SU-DHL-6 (cell line): ENCODE measurements around the gene RUFY3.

ENCODE experiments used
- H2AFZ ChIP-seq: fragments of 200-600 bp; sonication (generic); 2 replicates; pipeline ENCODE4 v1.6.1; 2014; ENCODE audit warnings: low read depth, mild to moderate bottlenecking, moderate library complexity, mixed read lengths, antibody characterized with exemption, low read length; ENCODE audit not compliant: severe bottlenecking
- H3F3A ChIP-seq: fragments of 200-600 bp; shearing (Covaris generic); 2 replicates; pipeline ENCODE4 v1.6.0; 2016; ENCODE audit warnings: antibody characterized with exemption, mild to moderate bottlenecking; ENCODE audit not compliant: insufficient read depth
- H3K27ac ChIP-seq: fragments of 200-600 bp; sonication (generic); 2 replicates; pipeline ENCODE4 v1.5.1; 2016; ENCODE audit warnings: low read depth, mild to moderate bottlenecking, low read length, moderate library complexity, mixed read lengths
- H3K27me3 ChIP-seq: fragments of 200-600 bp; sonication (generic), shearing (Covaris generic); 2 replicates; pipeline ENCODE4 v1.6.0; 2014; ENCODE audit warnings: mild to moderate bottlenecking, low read length
- H3K36me3 ChIP-seq: fragments of 200-600 bp; sonication (generic); 2 replicates; pipeline ENCODE4 v1.6.1; 2014; ENCODE audit warnings: mild to moderate bottlenecking, low read length, mixed read lengths
- H3K4me2 ChIP-seq: fragments of 300-600, 200-600 bp; shearing (Covaris generic), sonication (generic); 2 replicates; pipeline ENCODE4 v1.6.0; 2014; ENCODE audit warnings: low read length, low read depth, mild to moderate bottlenecking; ENCODE audit not compliant: poor library complexity, severe bottlenecking
- H3K4me3 ChIP-seq: fragments of 200-600 bp; sonication (generic); 2 replicates; pipeline ENCODE4 v1.5.1; 2014; ENCODE audit warnings: antibody characterized with exemption, low read length, mild to moderate bottlenecking, mixed read lengths; ENCODE audit not compliant: insufficient read depth, poor library complexity, severe bottlenecking
- H3K79me2 ChIP-seq: fragments of 200-600 bp; sonication (generic); 2 replicates; pipeline ENCODE4 v1.6.1; 2014; ENCODE audit warnings: mild to moderate bottlenecking, low read length, moderate library complexity; ENCODE audit not compliant: insufficient read depth
- H3K9ac ChIP-seq: fragments of 200-600 bp; sonication (generic); 2 replicates; pipeline ENCODE4 v1.7.0; 2014; ENCODE audit warnings: mild to moderate bottlenecking, low read length
- H3K9me2 ChIP-seq: fragments of 200-600 bp; sonication (generic); replicated peaks from 2 replicates; pipeline ENCODE4 v1.6.1; 2014; ENCODE audit warnings: low read length; ENCODE audit not compliant: insufficient read depth
- H3K9me3 ChIP-seq: fragments of 200-600 bp; sonication (generic); 2 replicates; pipeline ENCODE4 v1.6.1; 2014; ENCODE audit warnings: low read length, mixed read lengths; ENCODE audit not compliant: insufficient read depth
- H4K20me1 ChIP-seq: fragments of 200-600 bp; sonication (generic); 2 replicates; pipeline ENCODE4 v1.6.1; 2014; ENCODE audit warnings: low read depth, mild to moderate bottlenecking, antibody characterized with exemption, low read length, moderate library complexity, mixed read lengths
- CTCF ChIP-seq: fragments of 200-600 bp; sonication (generic); IDR thresholded peaks from one replicate; pipeline ENCODE4 v1.5.1; 2017; ENCODE audit warnings: antibody characterized with exemption, mild to moderate bottlenecking, low read length, moderate library complexity; ENCODE audit not compliant: insufficient read depth, poor library complexity, severe bottlenecking
- EZH2phosphoT487 ChIP-seq: fragments of 200-600 bp; sonication (generic), shearing (Covaris generic); conservative IDR thresholded peaks from 2 replicates; pipeline ENCODE4 v1.6.1; 2018; ENCODE audit warnings: mild to moderate bottlenecking, antibody characterized with exemption, low read length, moderate library complexity, mixed read lengths

The RUFY3 gene

GRCh38 chr4:70841211-70841610, 119.4 kb downstream of the RUFY3 start:
- H4K20me1 ChIP-seq = no peaks in the 10 kb centered on the region
- no peaks in the 10 kb centered on the region for H3K36me3 ChIP-seq
- H3K4me3 ChIP-seq = no peak overlapping the region
- no peak overlapping the region for H3K9ac ChIP-seq
- no peak overlapping the region for H3K4me2 ChIP-seq
- no peaks in the 10 kb centered on the region for H3K9me2 ChIP-seq
- H3K9me3 ChIP-seq = no peaks in the 10 kb centered on the region
- H3K27me3 ChIP-seq = no peaks in the 10 kb centered on the region
- no peak overlapping the region for H2AFZ ChIP-seq
- H3F3A ChIP-seq = peaks cover 8% of the 10 kb centered on the region
- peaks cover 29% of the 10 kb centered on the region for H3K79me2 ChIP-seq
- no peak for TF ChIP-seq CTCF
- no peak for TF ChIP-seq EZH2phosphoT487
- peak overlapping the region; percentile 69; the same call in 1 of the 2 replicates for H3K27ac ChIP-seq

GRCh38 chr4:70841951-70842350, 120.2 kb downstream of the RUFY3 start:
- Histone ChIP-seq H3K27me3 (no peaks in the 10 kb centered on the region), H3K9ac (no peak overlapping the region), H3K4me3 (no peak overlapping the region), H3K9me2 (no peaks in the 10 kb centered on the region), H4K20me1 (no peaks in the 10 kb centered on the region), H3K79me2 (peaks cover 22% of the 10 kb centered on the region), H3K27ac (peak overlapping the region; percentile 69; the same call in 1 of the 2 replicates), H3K36me3 (no peaks in the 10 kb centered on the region), H3K4me2 (no peak overlapping the region), H2AFZ (no peak overlapping the region), H3K9me3 (no peaks in the 10 kb centered on the region), H3F3A (peaks cover 8% of the 10 kb centered on the region)
- no peak for TF ChIP-seq CTCF
- no peak for TF ChIP-seq EZH2phosphoT487

DNA sequence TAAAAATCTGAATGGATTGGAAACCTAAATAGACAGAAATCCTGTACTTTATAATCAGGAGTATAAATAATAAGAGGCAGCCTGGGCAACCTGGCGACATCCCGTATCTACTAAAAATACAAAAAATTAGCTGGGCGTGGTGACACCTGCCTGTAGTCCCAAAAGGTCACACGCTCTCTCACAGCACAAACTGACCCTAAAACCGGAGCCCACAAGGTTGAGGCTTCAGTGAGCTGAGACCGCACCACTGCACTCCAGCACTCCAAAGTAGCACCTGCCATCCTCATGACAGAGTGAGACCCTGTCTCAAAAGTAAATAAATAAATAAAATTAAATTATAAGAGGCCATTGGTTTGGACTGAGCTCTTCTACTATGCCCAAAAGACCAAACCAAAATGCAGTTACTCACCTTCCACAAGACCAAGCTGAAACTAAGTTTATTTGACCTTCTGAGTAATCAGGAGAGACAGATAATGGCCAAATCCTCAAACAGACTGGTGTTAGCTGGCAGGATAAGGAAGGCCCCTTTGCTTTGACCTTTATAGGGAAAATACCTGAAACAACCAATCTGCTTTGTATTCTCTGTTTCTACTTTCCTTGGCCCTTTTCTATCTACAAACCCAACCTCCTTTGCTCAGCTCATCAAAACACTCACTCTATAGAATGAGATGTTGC, 121.1 kb downstream of the RUFY3 start:
- Histone ChIP-seq H3K36me3 (no peaks in the 10 kb centered on the region), H3K4me3 (no peak overlapping the region), H3K4me2 (peak overlapping the region; percentile 42), H3K27ac (peak overlapping the region; percentile 69), H3K79me2 (peaks cover 12% of the 10 kb centered on the region), H4K20me1 (no peaks in the 10 kb centered on the region), H3K27me3 (no peaks in the 10 kb centered on the region), H2AFZ (no peak overlapping the region), H3K9ac (no peak overlapping the region), H3K9me3 (no peaks in the 10 kb centered on the region), H3K9me2 (no peaks in the 10 kb centered on the region), H3F3A (peaks cover 8% of the 10 kb centered on the region)
- TF ChIP-seq EZH2phosphoT487 = no peak
- no peak for TF ChIP-seq CTCF
